RCC 7860 (cell line): Measurements from ENCODE around the gene PUM1.
"Not testable (repeated sequence)": the region's sequence is repeated elsewhere in the genome, so short reads cannot be mapped to it uniquely, and the experiment has no call there.

Experiments used
- DNase-seq: peaks from one replicate; pipeline ENCODE4 v3.0.0-alpha.2; 2015; ENCODE audit warnings: low spot score
- FAIRE-seq: peaks from 2 replicates; lab custom pipeline; 2012; peaks lifted over from hg19 to GRCh38; lab: Jason Lieb, UNC

The PUM1 gene, protein sequence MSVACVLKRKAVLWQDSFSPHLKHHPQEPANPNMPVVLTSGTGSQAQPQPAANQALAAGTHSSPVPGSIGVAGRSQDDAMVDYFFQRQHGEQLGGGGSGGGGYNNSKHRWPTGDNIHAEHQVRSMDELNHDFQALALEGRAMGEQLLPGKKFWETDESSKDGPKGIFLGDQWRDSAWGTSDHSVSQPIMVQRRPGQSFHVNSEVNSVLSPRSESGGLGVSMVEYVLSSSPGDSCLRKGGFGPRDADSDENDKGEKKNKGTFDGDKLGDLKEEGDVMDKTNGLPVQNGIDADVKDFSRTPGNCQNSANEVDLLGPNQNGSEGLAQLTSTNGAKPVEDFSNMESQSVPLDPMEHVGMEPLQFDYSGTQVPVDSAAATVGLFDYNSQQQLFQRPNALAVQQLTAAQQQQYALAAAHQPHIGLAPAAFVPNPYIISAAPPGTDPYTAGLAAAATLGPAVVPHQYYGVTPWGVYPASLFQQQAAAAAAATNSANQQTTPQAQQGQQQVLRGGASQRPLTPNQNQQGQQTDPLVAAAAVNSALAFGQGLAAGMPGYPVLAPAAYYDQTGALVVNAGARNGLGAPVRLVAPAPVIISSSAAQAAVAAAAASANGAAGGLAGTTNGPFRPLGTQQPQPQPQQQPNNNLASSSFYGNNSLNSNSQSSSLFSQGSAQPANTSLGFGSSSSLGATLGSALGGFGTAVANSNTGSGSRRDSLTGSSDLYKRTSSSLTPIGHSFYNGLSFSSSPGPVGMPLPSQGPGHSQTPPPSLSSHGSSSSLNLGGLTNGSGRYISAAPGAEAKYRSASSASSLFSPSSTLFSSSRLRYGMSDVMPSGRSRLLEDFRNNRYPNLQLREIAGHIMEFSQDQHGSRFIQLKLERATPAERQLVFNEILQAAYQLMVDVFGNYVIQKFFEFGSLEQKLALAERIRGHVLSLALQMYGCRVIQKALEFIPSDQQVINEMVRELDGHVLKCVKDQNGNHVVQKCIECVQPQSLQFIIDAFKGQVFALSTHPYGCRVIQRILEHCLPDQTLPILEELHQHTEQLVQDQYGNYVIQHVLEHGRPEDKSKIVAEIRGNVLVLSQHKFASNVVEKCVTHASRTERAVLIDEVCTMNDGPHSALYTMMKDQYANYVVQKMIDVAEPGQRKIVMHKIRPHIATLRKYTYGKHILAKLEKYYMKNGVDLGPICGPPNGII

DNA sequence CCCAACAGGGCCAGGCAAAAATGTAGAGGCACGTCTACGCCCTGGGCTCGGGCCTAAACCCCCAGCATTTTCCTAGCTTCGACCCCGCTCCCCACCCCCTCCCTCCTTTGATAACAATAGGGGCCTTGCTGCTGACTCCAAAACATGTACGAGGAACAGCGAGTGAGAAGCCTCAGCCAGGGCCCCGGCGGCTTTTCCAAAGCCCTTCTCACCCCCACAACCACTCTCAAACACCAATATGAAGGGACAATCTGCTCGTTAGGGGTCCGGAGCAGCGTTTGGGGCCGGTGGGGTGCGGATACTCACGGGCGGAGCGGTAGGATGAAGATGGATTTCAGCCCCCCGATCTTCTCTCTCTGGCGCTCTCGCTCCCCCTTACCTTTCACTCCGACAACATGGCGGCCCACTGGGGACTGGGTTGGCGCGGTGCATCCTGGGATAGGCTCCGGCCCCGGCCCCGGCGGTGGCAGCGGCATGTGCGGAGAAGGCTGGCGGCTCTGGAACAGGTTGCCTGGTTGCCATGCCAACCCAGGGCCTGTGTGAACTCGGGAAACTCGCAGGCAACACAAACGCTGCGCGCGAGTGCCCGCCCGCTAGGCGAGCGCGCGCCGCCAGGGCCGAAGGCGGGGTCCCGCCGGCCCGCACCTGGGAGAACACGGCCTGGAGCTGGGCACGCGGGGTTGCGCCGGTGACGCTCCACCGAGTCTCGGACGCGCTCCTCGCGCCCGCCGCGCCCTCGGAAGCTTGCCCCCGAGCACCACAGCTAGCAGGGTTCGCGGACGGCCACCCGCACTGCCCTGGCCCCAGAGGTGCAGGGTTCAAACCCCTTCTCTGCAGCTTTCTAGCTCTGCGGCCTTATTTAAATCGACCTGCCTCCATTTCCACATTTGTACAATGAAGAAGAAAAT, at the start of gene PUM1:
Gene PUM1 (minus strand): TSS at position 408 of the 908 bp plus-strand sequence. CDS start 6,151 bp downstream, outside the sequence.
- DNase-seq (peak; percentile 96), FAIRE-seq (peak; percentile 59)

DNA sequence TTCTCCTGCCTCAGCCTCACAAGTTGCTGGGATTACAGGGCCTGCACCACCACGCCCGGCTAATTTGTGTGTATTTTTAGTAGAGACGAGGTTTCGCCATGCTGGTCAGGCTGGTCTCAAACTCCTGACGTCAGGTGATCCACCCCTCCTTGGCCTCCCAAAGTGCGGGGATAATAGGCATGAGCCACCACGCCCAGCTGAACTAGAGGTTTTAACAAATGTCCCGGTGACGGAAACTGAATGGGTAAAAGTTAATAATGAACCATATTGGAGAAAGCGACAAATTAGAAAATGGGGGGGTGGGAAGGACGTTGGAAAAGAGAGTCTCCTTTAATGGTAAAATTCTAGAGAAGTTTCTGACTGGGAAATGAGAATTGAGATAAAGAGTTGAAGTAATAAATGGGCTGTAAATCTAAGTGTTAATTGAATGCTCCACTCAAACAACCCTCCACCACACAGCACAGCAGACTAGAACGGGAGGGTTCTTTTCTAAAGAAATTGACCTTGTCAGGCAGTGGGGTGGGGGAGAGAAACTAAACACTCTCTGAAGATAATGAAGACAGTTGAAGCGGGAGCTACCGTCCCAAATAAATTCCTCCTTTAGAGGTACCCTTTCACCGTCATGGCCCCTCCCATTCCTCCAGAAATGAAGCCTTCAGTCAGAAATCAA, 46.9 kb upstream of the PUM1 start:
- no peak for FAIRE-seq
- DNase-seq: no peak

DNA sequence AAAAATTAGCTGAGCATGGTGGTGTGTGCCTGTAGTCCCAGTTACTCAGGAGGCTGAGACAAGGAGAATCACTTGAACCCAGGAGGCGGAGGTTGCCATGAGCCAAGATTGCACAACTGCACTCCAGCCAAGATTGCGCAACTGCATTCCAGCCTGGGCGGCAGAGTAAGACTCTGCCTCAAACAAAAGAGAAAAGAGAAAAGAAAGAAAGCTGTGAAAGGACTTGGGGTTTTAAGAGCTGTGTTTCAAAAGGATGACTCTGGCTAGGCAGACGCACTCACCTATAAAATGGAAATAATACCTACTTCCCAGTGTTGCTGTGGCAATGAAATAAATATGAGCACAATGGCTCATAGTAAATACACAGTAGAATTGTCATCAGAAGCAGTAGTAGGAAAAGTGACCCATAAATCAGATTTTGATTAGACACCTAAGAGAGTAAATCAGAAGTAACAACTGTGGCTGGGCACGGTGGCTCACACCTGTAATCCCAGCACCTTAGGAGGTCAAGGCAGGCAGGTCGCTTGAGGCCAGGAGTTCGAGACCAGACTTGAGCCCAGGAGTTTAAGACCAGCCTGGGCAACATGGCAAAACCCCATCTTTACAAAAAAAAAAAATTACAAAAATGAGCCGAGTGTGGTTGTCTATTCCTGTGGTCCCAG, 45.9 kb upstream of the PUM1 start:
- peak; percentile 29 for DNase-seq
- FAIRE-seq: no peak

DNA sequence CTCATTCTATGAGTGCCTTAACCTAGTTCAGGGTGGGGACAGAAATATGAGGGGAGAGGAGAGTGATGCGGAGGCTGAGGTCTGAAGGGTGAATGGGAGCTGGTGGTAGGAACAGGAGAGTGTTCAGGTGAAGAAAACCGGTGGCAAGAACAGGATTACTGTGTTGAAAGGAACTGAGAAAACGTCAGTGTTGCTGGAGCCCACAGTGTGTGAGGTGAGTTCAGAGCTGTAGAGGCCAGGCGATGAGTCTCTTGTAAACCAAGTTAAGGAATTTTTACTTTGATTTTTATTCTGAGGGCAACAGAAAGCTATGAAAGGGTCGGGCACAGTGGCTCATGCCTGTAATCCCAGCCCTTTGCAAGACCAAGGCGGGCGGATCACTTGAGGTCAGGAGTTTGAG, 45.3 kb upstream of the PUM1 start:
- DNase-seq (no peak), FAIRE-seq (no peak)

DNA sequence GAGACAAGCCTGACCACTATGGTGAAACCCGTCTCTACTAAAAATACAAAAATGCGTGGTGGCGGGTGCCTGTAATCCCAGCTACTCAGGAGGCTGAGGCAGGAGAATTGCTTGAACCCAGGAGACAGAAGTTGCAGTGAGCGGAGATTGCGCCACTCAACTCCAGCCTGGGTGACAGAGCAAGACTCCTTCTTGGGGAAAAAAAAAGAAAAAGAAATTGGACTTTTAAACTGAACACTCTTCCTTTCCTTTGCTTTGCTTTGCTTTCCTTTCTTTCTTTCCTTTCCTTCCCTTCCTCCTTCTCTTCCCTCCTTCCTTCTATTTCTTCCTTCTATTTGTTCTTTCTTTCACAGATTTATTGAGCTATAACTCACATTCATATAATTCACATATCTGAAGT, 43.3 kb upstream of the PUM1 start:
- no peak for DNase-seq
- no peak for FAIRE-seq

DNA sequence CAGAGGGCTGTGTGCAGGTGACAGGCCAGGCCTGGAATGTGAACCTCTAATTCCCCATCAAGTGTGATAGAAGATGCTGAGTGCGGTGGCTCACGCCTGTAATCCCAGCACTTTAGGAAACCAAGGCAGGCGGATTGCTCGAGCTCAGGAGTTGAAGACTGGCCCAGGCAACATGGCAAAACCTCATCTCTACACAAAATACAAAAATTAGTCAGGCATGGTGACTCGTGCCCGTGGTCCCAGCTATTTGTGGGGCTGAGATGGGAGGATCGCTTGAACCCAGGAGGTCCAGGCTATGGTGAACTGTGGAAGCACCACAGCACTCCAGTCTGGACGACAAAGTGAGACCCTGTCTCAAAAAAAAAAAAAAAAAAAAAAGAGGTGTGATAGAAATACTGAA, 40.1 kb upstream of the PUM1 start:
- FAIRE-seq: no peak
- DNase-seq: no peak

DNA sequence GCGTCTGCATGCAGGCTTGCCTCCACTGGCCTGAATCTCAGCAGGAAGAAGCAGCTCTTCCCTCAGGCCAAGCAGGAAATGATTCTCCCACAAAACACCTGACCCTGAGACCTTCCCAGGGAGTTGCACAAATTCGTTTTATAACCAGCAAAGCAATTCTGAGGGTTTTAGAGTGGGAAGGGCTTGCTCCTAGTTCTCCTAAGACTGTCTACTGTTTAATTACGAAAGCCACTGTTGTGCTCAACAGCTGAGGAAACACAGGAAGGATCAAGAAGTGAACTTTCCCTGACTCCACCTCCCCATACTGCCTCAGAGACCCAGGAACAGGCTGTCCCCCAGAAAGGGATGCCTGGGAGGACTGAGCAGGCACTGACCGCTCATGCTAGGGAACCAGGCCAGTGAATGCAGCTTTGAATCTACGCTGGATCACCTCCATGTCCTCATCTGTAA, 37.0 kb upstream of the PUM1 start:
- DNase-seq (no peak), FAIRE-seq (no peak)

DNA sequence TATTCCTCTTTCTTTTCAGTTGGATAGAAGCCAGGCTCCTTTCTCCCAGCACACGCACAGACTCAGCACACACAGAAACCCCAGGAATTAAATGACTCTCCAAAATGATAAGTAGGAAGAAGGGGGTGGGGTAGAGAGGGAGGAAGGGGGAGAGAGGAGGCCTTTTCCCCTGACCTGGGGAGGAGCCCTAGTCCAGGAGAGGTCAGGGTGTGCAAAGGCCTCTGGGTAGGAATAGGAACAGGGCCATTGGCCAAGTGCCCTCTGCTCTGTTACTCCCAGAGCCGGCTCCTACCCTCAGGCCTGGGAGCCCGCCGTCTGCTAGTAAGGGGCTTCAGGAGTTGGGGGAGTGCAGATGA, 35.6 kb upstream of the PUM1 start:
- FAIRE-seq (no peak), DNase-seq (no peak)

DNA sequence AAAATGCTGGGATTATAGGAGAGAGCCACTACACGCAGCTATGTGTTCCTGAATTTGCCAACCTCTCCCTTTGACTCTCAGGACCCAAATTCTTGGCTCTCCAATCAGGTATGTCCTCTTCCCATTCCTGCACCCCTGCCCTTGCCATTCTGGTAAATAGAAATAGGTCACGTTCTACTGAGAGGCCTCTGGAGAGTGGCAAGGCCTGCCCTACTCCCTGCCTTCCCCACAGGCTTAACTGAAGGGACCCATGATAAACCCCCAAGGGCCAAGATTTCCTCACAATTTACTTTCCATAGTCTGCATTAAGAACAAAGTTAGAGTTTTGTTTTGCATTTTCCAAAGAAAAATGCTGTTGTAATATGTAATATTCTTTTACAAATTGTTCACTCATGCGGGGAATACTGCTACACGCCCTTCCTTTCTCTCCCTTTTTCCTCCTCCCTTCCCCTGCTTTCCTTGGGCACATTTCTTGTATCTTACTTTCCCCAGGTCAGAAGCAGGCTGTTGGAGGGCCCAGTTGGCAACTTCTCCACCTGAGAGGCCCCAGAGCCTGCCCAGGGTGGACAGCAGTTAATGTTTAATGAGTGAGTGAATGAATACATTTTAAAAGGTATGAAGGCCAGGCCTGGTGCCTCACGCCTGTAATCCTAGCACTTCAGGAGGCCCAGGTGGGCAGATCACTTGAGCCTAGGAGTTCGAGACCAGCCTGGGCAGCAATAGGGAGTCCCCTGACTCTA, 33.9 kb upstream of the PUM1 start:
- DNase-seq (no peak), FAIRE-seq (peak; percentile 38)

DNA sequence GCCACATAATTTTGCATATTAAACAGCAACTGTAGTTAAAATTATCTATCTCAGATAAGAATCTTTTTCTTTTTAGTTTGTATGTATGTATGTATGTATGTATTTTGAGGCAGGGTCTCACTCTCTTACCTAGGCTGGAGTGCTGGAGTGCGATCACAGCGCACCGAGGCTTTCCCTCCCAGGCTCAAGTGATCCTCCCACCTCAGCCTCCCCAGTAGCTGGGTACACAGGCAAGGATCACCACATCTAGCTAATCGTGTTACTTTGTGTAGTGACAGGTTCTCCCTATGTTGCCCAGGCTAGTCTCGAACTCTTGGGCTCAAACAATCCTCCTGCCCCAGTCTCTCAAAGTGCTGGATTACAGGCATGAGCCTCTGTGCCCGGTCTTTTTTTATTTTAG, 30.5 kb upstream of the PUM1 start:
- no peak for FAIRE-seq

DNA sequence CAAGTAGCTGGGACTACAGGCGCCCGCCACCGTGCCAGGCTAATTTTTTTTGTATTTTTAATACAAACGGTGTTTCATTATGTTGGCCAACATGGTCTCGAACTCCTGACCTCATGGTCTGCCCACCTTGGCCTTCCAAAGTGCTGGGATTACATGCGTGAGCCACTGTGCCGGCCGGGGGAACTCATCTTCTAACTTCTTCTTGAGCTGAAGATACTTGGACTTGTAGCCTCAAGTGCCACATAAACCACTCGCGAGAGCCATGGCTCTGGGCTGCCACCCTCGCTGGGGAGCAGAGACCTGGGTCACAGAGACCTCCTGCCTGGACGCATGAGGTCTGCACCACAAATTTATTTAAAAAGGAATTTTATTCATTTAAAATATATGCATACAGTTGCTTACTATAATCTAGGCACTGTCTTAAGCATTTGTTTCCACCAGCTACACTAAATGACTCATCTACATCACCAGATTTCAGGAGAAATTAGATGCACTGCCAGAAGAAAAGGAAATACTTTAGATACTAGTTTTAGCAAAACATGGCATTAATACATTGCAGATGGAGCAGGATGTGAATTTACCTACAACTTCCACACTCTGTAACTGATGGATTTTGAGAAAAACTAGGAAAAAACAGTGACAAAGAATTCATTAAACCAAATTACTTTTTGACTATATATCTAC, 29.9 kb upstream of the PUM1 start:
- DNase-seq: no peak
- FAIRE-seq: no peak

More for the DNA sequence above, 30.5 kb upstream of the PUM1 start:
- DNase-seq: no peak

DNA sequence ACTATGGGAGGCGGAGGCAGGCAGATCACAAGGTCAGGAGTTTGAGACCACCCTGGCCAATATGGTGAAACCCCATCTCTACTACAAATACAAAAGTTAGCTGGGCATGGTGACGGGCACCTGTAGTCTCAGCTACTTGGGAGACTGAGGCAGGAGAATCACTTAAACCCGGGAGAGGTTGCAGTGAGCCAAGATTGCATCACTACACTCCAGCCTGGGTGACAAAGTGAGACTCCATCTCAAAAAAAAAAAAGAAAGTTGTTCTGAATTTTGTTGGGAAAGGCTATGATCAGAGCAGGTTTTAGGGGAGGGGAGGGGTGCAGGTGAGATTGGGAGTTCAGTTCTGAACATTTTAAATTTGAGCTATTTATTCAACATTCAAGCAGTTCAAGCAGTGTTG, 22.6 kb upstream of the PUM1 start:
- FAIRE-seq: not testable (repeated sequence)

DNA sequence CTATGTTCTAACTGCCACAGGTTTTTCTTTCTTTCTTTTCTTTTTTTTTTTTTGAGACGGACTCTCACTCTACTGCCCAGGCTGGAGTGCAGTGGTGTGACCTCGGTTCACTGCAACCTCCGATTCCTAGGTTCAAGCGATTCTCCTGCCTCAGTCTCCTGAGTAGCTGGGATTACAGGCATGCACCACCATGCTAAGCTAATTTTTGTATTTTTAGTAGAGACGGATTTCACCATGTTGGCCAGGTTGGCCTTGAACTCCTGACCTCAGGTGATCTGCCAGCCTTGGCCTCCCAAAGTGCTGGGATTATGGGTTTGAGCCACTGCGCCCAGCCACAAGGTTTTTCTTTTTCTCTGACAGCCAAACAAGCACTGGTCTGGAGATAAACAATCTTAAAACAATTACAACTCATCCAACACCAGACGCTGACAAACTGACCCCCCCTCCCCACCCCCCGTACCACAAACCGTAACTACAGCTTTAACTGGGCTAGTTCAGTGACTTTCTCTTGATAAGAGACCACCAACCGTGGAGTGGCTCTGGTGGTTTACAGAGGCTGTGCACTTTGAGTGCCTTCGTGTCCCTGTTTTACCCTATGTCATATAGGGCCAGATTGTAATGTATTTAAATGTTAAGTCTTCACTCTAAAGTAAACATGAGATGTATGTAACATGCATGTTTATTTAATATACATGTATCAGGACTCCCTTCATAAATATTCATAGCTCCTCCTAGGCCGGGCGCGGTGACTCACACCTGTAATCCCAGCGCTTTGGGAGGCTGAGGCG, 19.5 kb upstream of the PUM1 start:
- DNase-seq: no peak
- FAIRE-seq: no peak

More for the DNA sequence above, 22.6 kb upstream of the PUM1 start:
- not testable (repeated sequence) for DNase-seq

DNA sequence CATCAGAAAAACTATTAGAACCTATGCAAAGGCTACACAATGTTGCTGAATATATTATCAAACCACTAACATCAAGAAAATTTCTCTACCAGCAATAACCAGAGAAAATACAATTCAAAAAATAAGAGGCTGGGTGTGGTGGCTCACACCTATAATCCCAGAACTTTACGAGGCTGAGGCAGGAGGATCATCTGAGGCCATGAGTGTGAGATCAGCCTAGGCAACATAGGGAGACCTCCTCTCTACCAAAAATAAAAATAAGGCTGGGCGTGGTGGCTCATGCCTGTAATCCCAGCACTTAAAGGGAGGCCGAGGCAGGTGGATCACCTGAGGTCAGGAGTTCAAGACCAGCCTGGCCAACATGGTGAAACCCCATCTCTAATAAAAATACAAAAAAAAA, 16.9 kb upstream of the PUM1 start:
- no peak for DNase-seq
- FAIRE-seq: no peak

DNA sequence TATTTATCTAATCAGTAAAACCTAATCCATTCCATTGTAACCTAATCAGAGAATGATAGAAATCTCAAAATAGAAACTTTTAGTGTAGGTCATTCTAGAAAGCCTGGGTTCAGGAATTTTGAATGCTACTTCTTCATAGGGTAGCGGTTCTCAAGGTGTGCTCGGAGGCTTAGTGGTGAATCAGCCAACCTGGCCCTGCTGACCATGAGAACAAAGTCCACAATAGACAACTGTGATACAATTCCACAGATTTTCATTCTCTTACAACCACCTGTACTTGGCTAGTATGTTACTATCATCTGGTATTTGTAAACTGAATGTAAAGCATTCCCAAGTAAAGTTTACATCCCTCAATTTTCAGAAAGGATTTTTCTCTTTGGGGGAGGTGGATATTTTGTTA, 7.5 kb upstream of the PUM1 start:
- FAIRE-seq: no peak

DNA sequence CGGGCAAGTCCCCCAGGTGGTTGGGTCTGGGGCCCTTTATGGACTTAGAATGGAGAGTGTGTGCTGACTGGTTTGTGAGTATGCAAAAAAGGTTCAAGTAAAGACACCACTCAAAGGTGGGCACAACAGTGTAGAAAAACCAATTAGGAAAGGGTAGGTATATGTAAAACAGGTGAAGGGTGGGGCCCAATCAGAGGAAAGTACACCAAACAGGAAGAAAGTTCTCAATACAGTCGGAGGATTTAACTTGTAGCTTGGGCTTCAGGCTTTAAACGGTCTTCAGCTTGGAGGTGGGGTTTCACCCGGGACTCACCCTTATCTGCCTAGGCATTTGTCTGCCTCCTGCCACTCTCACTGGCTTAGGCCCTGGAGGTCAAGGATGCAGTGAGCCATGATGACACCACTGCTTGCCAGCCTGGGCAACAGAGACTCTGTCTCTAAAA, 6.8 kb upstream of the PUM1 start:
- DNase-seq (no peak), FAIRE-seq (no peak)

More for the DNA sequence above, 7.5 kb upstream of the PUM1 start:
- DNase-seq: no peak

DNA sequence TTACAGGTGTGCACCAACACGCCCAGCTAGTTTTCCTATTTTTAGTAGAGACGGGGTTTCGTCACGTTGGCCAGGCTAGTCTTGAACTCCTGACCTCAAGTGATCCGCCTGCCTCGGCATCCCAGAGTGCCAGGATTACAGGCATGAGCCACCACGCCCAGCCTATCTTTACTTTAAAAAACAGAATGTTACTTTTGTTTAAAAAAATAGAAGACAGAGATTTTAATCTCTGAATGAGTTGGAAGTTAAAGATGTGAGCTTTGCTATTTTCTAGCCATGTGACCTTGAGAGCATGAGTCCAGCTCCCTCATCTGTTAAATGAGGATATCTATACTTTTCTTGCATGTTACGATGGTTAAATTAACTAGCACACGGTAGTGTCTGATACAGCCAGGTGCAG, 3.9 kb upstream of the PUM1 start:
- FAIRE-seq: no peak
- no peak for DNase-seq
